ENCODE data around the gene KRT33A.
A peak's percentile ranks its signal among the peaks of the same experiment; 100 is the strongest.
"Not testable (repeated sequence)": the region's sequence is repeated elsewhere in the genome, so short reads cannot be mapped to it uniquely, and the experiment has no call there.

The KRT33A gene

GRCh38 chr17:41350381-41350878 is at the start of gene KRT33A:
TSS of gene KRT33A (minus strand) at chr17:41350828. CDS start at chr17:41350767, 61 bp downstream.
- not testable (repeated sequence) for DNase-seq

- DNase-seq = peak; percentile 60
Measured at GRCh38 chr17:41396996-41397660, 46.5 kb upstream of the KRT33A start, which contains the start of gene KRT31. TSS of gene KRT31 (minus strand) at chr17:41397608. CDS start at chr17:41397539, 69 bp downstream.

- no peak for DNase-seq
Measured at GRCh38 chr17:41396340-41396739, 45.7 kb upstream of the KRT33A start.

GRCh38 chr17:41395611-41396010 is 45.0 kb upstream of the KRT33A start:
- no peak for DNase-seq

- DNase-seq = not testable (repeated sequence)
Measured at GRCh38 chr17:41395044-41395443, 44.4 kb upstream of the KRT33A start.

GRCh38 chr17:41394254-41394996 is 43.8 kb upstream of the KRT33A start:
- no peak for DNase-seq

- DNase-seq = no peak
Measured at GRCh38 chr17:41393826-41394225, 43.2 kb upstream of the KRT33A start.

- no peak for DNase-seq
Measured at GRCh38 chr17:41393294-41393693, 42.7 kb upstream of the KRT33A start.

GRCh38 chr17:41392278-41392677 is 41.6 kb upstream of the KRT33A start:
- no peak for DNase-seq

- no peak for DNase-seq
Measured at GRCh38 chr17:41391535-41391934, 40.9 kb upstream of the KRT33A start.

GRCh38 chr17:41390411-41390938 is 39.8 kb upstream of the KRT33A start:
- no peak for DNase-seq

GRCh38 chr17:41387670-41388069 is 37.0 kb upstream of the KRT33A start:
- no peak for DNase-seq

GRCh38 chr17:41386227-41386626 is 35.6 kb upstream of the KRT33A start:
- DNase-seq = no peak

- DNase-seq = no peak
Measured at GRCh38 chr17:41383690-41384089, 33.1 kb upstream of the KRT33A start.

GRCh38 chr17:41382394-41382793 is 31.8 kb upstream of the KRT33A start:
- DNase-seq = no peak

GRCh38 chr17:41381943-41382342 is 31.3 kb upstream of the KRT33A start, which contains the start of gene KRT34:
TSS of gene KRT34 (minus strand) at chr17:41382306. CDS start at chr17:41382246, 60 bp downstream.
- not testable (repeated sequence) for DNase-seq

- not testable (repeated sequence) for DNase-seq
Measured at GRCh38 chr17:41380091-41380490, 29.5 kb upstream of the KRT33A start.

GRCh38 chr17:41377546-41377945 is 26.9 kb upstream of the KRT33A start:
- DNase-seq = no peak

- DNase-seq = no peak
Measured at GRCh38 chr17:41369713-41370112, 19.1 kb upstream of the KRT33A start, which contains the start of gene KRT33B. TSS of gene KRT33B (minus strand) at chr17:41369813. CDS start at chr17:41369750, 63 bp downstream.

- DNase-seq = no peak
Measured at GRCh38 chr17:41369023-41369422, 18.4 kb upstream of the KRT33A start.

- no peak for DNase-seq
Measured at GRCh38 chr17:41367426-41368075, 16.9 kb upstream of the KRT33A start.

GRCh38 chr17:41366070-41366469 is 15.4 kb upstream of the KRT33A start:
- no peak for DNase-seq

- no peak for DNase-seq
Measured at GRCh38 chr17:41363881-41364280, 13.3 kb upstream of the KRT33A start.
